Liver (tissue), 9 donors: ENCODE results near the gene CHST13. TPM values are rescaled to one million over a fixed set of nuclear protein-coding genes. Genes with fewer than 3 reads are reported as not detected.

Experiments used
- DNase-seq: peaks from one replicate; pipeline ENCODE4 v3.0.0-alpha.2; 2017; ENCODE audit warnings: low spot score
- H3K27ac ChIP-seq, 2 donors: one replicate each; pipeline ENCODE4 v1.7.0; 2013; ENCODE audit warnings: inconsistent platforms in 2 of 2, low read length in 2 of 2, control low read depth in 1 of 2, low read depth in 1 of 2, mild to moderate bottlenecking in 1 of 2
- H3K27me3 ChIP-seq, 4 donors: one replicate each; pipeline versions ENCODE4 v1.6.1 to v1.7.0; 2013; ENCODE audit warnings: low read length in 3 of 4, inconsistent platforms in 1 of 4, mild to moderate bottlenecking in 1 of 4, moderate library complexity in 1 of 4; ENCODE audit not compliant: control insufficient read depth in 4 of 4, insufficient read depth in 4 of 4
- H3K36me3 ChIP-seq, 4 donors: one replicate each; pipeline versions ENCODE4 v1.6.1 to v1.7.0; 2013; ENCODE audit warnings: low read length in 3 of 4, mild to moderate bottlenecking in 3 of 4, low read depth in 1 of 4, moderate library complexity in 1 of 4; ENCODE audit not compliant: control insufficient read depth in 4 of 4, insufficient read depth in 3 of 4
- H3K4me1 ChIP-seq, 4 donors: one replicate each; pipeline versions ENCODE4 v1.6.1 to v1.7.0; 2013; ENCODE audit warnings: low read length in 3 of 4, mild to moderate bottlenecking in 3 of 4, moderate library complexity in 1 of 4; ENCODE audit not compliant: control insufficient read depth in 4 of 4, insufficient read depth in 4 of 4
- H3K4me3 ChIP-seq, 3 donors: one replicate each; pipeline versions ENCODE4 v1.6.1 to v1.7.0; 2013; ENCODE audit warnings: low read length in 3 of 3, control low read depth in 1 of 3, low read depth in 1 of 3, mild to moderate bottlenecking in 1 of 3
- H3K9ac ChIP-seq, 2 donors: one replicate each; pipeline ENCODE4 v1.7.0; 2013; ENCODE audit warnings: low read length in 2 of 2, mild to moderate bottlenecking in 2 of 2, moderate library complexity in 2 of 2, control low read depth in 1 of 2, low read depth in 1 of 2
- H3K9me3 ChIP-seq, 4 donors: one replicate each; pipeline versions ENCODE4 v1.6.1 to v1.7.0; 2013; ENCODE audit warnings: low read length in 3 of 4; ENCODE audit not compliant: control insufficient read depth in 4 of 4
- CTCF ChIP-seq: fragments of 150-350 bp; IDR thresholded peaks from 2 replicates; pipeline ENCODE4 v1.5.1; 2017; ENCODE audit warnings: improper control_type of control experiment, low read depth, low read length; ENCODE audit not compliant: missing input control
- EGR1 ChIP-seq, 2 donors: IDR thresholded peaks; 2 replicates each; pipeline ENCODE4 v1.6.1; 2016 to 2018; ENCODE audit warnings: antibody characterized with exemption in 2 of 2, low read depth in 2 of 2
- GABPA ChIP-seq, 2 donors: IDR thresholded peaks in 1 of 2; conservative IDR thresholded peaks in 1 of 2; 2 replicates each; pipeline ENCODE4 v1.6.1; 2016; ENCODE audit warnings: antibody characterized with exemption in 2 of 2, mild to moderate bottlenecking in 1 of 2, moderate library complexity in 1 of 2
- HNF4A ChIP-seq, 2 donors: conservative IDR thresholded peaks; 2 replicates each; pipeline ENCODE4 v1.6.1; 2016; ENCODE audit warnings: antibody characterized with exemption in 2 of 2, mild to moderate bottlenecking in 2 of 2
- HNF4G ChIP-seq: IDR thresholded peaks from 2 replicates; pipeline ENCODE4 v1.6.1; 2016; ENCODE audit warnings: antibody characterized with exemption
- MAX ChIP-seq: IDR thresholded peaks from 2 replicates; pipeline ENCODE4 v1.6.1; 2016; ENCODE audit warnings: antibody characterized with exemption
- NR2F2 ChIP-seq: IDR thresholded peaks from 2 replicates; pipeline ENCODE4 v1.6.1; 2016; ENCODE audit warnings: antibody characterized with exemption
- RAD21 ChIP-seq, 2 donors: IDR thresholded peaks; 2 replicates each; pipeline ENCODE4 v1.6.1; 2016; ENCODE audit warnings: antibody characterized with exemption in 2 of 2, mild to moderate bottlenecking in 2 of 2
- REST ChIP-seq: IDR thresholded peaks from 2 replicates; pipeline ENCODE4 v1.6.1; 2016; ENCODE audit warnings: antibody characterized with exemption, mild to moderate bottlenecking
- RXRA ChIP-seq, 2 donors: IDR thresholded peaks; 2 replicates each; pipeline ENCODE4 v1.6.1; 2017 to 2018; ENCODE audit warnings: antibody characterized with exemption in 2 of 2, mild to moderate bottlenecking in 1 of 2
- SP1 ChIP-seq: IDR thresholded peaks from 2 replicates; pipeline ENCODE4 v1.6.1; 2018; ENCODE audit warnings: antibody characterized with exemption, mild to moderate bottlenecking
- YY1 ChIP-seq: IDR thresholded peaks from 2 replicates; pipeline ENCODE4 v1.6.1; 2016; ENCODE audit warnings: antibody characterized with exemption, mild to moderate bottlenecking
- ZBTB33 ChIP-seq: IDR thresholded peaks from 2 replicates; pipeline ENCODE4 v1.6.1; 2016; ENCODE audit warnings: antibody characterized with exemption
- whole genome bisulfite sequencing: extraction: QIAGEN DNeasy Blood & Tissue Kit; methylation state at CpG from one replicate; pipeline ENCODE4 v1.1.7; 2013; 5-methylcytosine and 5-hydroxymethylcytosine counted together
- polyA plus RNA-seq, 2 donors: library from polyadenylated mRNA; stranded (reverse) in 1 of 2; unstranded in 1 of 2; fragments of 200-250 nt in 1 of 2; fragments of >200 nt in 1 of 2; fragmentation: Nextera tagmentation in 1 of 2; extraction: Ambion mirVana in 1 of 2; gene quantifications; one replicate each; pipeline versions ENCODE4 v1.2.1 to v1.2.3, GENCODE V29; 2013 to 2015
- total RNA-seq, 2 donors: library from RNA; depleted of rRNA; stranded (reverse); fragments of >200 nt; gene quantifications; one replicate each; pipeline ENCODE4 v1.2.3, GENCODE V29; 2014
- donor health status: healthy.
- donor health status: healthy.
- donor health status: healthy.
- donor health status: healthy.
- donor health status: healthy.

CHST13 gene
- total and polyA plus RNA-seq, 4 donors = 19.7 to 39.1 (median 25.2) TPM

GRCh38 chr3:126522363-126522788 is 1.6 kb upstream of the CHST13 start:
- Histone ChIP-seq H3K27me3 (no peaks in the 10 kb centered on the region), H3K9me3 (no peaks in the 10 kb centered on the region), H3K27ac (peak overlapping the region in 1 of 2 donors; percentile 33), H3K4me3 (no peak overlapping the region), H3K4me1 (peaks cover 13 to 90% (median 64%) of the 10 kb centered on the region in 4 donors), H3K9ac (peak overlapping the region in 1 of 2 donors; percentile 65), H3K36me3 (no peaks in the 10 kb centered on the region)
- TF ChIP-seq YY1 = peak; percentile 45
- TF ChIP-seq CTCF = peak; percentile 91
- peak; percentile 89 to 93 for TF ChIP-seq RAD21 (IDR thresholded peaks at IDR 0.05)
- peak; percentile 34 to 49 for TF ChIP-seq HNF4A (conservative IDR thresholded peaks at IDR 0.05)
- no peak for TF ChIP-seq SP1
- peak; percentile 64 for DNase-seq
- under 1% methylated on average over 6 of the region's 6 CpGs for WGBS

GRCh38 chr3:126524429-126524988 is 554 bp downstream of the CHST13 start:
- Histone ChIP-seq H3K36me3 (no peaks in the 10 kb centered on the region), H3K9me3 (no peaks in the 10 kb centered on the region), H3K27ac (peak overlapping the region; percentile 94 to 96), H3K27me3 (no peaks in the 10 kb centered on the region), H3K4me3 (peak overlapping the region; percentile 75 to 81 (median 78)), H3K9ac (peak overlapping the region; percentile 91 to 93), H3K4me1 (peaks cover 8 to 90% (median 68%) of the 10 kb centered on the region in 4 donors)
- TF ChIP-seq ZBTB33 (no peak), RXRA (IDR thresholded peaks at IDR 0.05) (peak in 1 of 2 donors; percentile 9)
- 4% methylated on average over 31 of the region's 31 CpGs for WGBS
- DNase-seq = peak; percentile 48

GRCh38 chr3:126525091-126525852 is 1.3 kb downstream of the CHST13 start:
- Histone ChIP-seq H3K27me3 (no peaks in the 10 kb centered on the region), H3K36me3 (no peaks in the 10 kb centered on the region), H3K27ac (peak overlapping the region; percentile 94 to 96), H3K9ac (peak overlapping the region; percentile 91 to 93), H3K9me3 (no peaks in the 10 kb centered on the region), H3K4me1 (peaks cover 12 to 90% (median 68%) of the 10 kb centered on the region in 4 donors), H3K4me3 (peak overlapping the region; percentile 75 to 81 (median 78))
- 45% methylated on average over 12 of the region's 12 CpGs for WGBS
- no peak for DNase-seq
- TF ChIP-seq MAX (no peak), EGR1 (IDR thresholded peaks at IDR 0.05; ENCODE audit: low read depth in 2 of 2) (no peak), HNF4G (no peak), RAD21 (IDR thresholded peaks at IDR 0.05) (no peak), CTCF (no peak), RXRA (IDR thresholded peaks at IDR 0.05) (no peak), GABPA (IDR thresholded peaks at IDR 0.05 in 1 of 2, conservative IDR thresholded peaks at IDR 0.05 in 1 of 2) (no peak), REST (no peak), NR2F2 (no peak)
